ENCODE results near the gene NPFF.

NPFF gene

GRCh38 chr12:53480491-53481442 lies 26.5 kb downstream of the NPFF start:
- no peak overlapping the region for H3K4me3 ChIP-seq (ENCODE audit: low read length)
- DNase-seq (ENCODE audit: low read depth): no peak
- TF ChIP-seq CTCF (conservative IDR thresholded peaks at IDR 0.05; ENCODE audit: low read depth, low read length): no peak

GRCh38 chr12:53479331-53479730 lies 28.0 kb downstream of the NPFF start:
- no peak overlapping the region for H3K4me3 ChIP-seq (ENCODE audit: low read length)
- no peak for TF ChIP-seq CTCF (conservative IDR thresholded peaks at IDR 0.05; ENCODE audit: low read depth, low read length)
- no peak for DNase-seq (ENCODE audit: low read depth)

- no peak for DNase-seq (ENCODE audit: low read depth)
- no peak for TF ChIP-seq CTCF (conservative IDR thresholded peaks at IDR 0.05; ENCODE audit: low read depth, low read length)
- no peak overlapping the region for H3K4me3 ChIP-seq (ENCODE audit: low read length)
Measured at GRCh38 chr12:53478865-53479264, 28.4 kb downstream of the NPFF start.

- TF ChIP-seq CTCF (conservative IDR thresholded peaks at IDR 0.05; ENCODE audit: low read depth, low read length): peak; percentile 38
- H3K4me3 ChIP-seq (ENCODE audit: low read length): no peak overlapping the region
- no peak for DNase-seq (ENCODE audit: low read depth)
Measured at GRCh38 chr12:53476769-53477209, 30.5 kb downstream of the NPFF start.

- TF ChIP-seq CTCF (conservative IDR thresholded peaks at IDR 0.05; ENCODE audit: low read depth, low read length): no peak
- DNase-seq (ENCODE audit: low read depth): no peak
- no peak overlapping the region for H3K4me3 ChIP-seq (ENCODE audit: low read length)
Measured at GRCh38 chr12:53474819-53475218, 32.5 kb downstream of the NPFF start.

GRCh38 chr12:53474077-53474476 lies 33.2 kb downstream of the NPFF start:
- DNase-seq (ENCODE audit: low read depth): no peak
- no peak for TF ChIP-seq CTCF (conservative IDR thresholded peaks at IDR 0.05; ENCODE audit: low read depth, low read length)
- no peak overlapping the region for H3K4me3 ChIP-seq (ENCODE audit: low read length)

- no peak for DNase-seq (ENCODE audit: low read depth)
- no peak for TF ChIP-seq CTCF (conservative IDR thresholded peaks at IDR 0.05; ENCODE audit: low read depth, low read length)
- no peak overlapping the region for H3K4me3 ChIP-seq (ENCODE audit: low read length)
Measured at GRCh38 chr12:53472056-53472582, 35.2 kb downstream of the NPFF start.

Measured in retinal pigment epithelial cell (primary cell).